ENCODE results near the gene ATP6AP1.
A peak's percentile ranks its signal among the peaks of the same experiment; 100 is the strongest.

DNA sequence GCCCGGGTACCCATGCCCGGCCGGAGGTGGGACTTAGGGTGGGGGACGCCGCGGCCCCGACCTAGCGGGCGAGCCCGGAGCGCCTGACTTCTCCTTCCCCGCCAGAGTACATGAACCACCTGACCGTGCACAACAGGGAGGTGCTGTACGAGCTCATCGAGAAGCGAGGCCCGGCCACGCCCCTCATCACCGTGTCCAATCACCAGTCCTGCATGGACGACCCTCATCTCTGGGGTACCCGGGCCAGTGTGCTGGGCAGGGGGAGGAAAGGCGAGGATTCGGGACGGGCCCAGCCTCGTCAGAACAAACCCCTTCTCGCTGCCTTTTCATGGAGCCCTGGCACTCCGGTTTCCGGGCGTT is 16.5 kb upstream of the ATP6AP1 start:
- TF ChIP-seq POLR2A (IDR thresholded peaks at IDR 0.05): peak in 1 of 3 donors; percentile 2
- TF ChIP-seq, protein P1, sequence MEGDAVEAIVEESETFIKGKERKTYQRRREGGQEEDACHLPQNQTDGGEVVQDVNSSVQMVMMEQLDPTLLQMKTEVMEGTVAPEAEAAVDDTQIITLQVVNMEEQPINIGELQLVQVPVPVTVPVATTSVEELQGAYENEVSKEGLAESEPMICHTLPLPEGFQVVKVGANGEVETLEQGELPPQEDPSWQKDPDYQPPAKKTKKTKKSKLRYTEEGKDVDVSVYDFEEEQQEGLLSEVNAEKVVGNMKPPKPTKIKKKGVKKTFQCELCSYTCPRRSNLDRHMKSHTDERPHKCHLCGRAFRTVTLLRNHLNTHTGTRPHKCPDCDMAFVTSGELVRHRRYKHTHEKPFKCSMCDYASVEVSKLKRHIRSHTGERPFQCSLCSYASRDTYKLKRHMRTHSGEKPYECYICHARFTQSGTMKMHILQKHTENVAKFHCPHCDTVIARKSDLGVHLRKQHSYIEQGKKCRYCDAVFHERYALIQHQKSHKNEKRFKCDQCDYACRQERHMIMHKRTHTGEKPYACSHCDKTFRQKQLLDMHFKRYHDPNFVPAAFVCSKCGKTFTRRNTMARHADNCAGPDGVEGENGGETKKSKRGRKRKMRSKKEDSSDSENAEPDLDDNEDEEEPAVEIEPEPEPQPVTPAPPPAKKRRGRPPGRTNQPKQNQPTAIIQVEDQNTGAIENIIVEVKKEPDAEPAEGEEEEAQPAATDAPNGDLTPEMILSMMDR (IDR thresholded peaks at IDR 0.05): no peak
